ENCODE measurements around the gene MB21D2. TPM values are rescaled to one million over a fixed set of nuclear protein-coding genes. Genes with fewer than 3 reads are reported as not detected.
A peak's percentile ranks its signal among the peaks of the same experiment; 100 is the strongest.

MB21D2 gene
- total RNA-seq, 6 experiments from 2014 or later = 17.2 to 20.9 (median 19.5) TPM

DNA sequence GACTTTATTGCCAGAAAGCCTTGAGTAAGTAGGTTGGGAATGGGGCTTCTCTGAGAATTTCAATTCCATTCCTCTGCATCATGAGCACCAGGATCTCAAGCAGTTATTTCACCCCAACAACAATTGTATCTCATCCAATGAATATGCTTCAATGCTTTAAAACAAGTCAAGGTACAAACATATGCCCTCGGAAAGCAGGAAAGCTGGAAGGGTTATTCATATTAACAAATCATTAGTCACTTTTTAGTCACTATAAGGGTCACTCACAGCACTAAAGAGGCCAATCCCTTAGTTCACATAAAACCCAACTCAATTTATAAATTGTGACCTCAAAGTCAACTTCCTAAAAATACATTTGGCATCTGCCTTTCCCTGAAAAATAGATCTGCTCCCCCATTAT is 16.2 kb downstream of the MB21D2 start:
- peaks cover 47% of the 10 kb centered on the region for H3K36me3 Mint-ChIP-seq (ENCODE audit: low read depth)
- no peaks in the 10 kb centered on the region for H3K9me3 Mint-ChIP-seq
- H3K4me3 Mint-ChIP-seq = peak overlapping the region; percentile 41; the same call in 1 of the 2 replicates
- peaks cover 86% of the 10 kb centered on the region for H3K4me1 Mint-ChIP-seq (ENCODE audit: low read depth)
- TF ChIP-seq, protein P1, sequence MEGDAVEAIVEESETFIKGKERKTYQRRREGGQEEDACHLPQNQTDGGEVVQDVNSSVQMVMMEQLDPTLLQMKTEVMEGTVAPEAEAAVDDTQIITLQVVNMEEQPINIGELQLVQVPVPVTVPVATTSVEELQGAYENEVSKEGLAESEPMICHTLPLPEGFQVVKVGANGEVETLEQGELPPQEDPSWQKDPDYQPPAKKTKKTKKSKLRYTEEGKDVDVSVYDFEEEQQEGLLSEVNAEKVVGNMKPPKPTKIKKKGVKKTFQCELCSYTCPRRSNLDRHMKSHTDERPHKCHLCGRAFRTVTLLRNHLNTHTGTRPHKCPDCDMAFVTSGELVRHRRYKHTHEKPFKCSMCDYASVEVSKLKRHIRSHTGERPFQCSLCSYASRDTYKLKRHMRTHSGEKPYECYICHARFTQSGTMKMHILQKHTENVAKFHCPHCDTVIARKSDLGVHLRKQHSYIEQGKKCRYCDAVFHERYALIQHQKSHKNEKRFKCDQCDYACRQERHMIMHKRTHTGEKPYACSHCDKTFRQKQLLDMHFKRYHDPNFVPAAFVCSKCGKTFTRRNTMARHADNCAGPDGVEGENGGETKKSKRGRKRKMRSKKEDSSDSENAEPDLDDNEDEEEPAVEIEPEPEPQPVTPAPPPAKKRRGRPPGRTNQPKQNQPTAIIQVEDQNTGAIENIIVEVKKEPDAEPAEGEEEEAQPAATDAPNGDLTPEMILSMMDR (IDR thresholded peaks at IDR 0.05) = no peak
- DNase-seq = peak; percentile 97
- H3K27me3 Mint-ChIP-seq (ENCODE audit: insufficient read depth) = peaks cover 1% of the 10 kb centered on the region; the same call in 1 of the 2 replicates
- H3K27ac Mint-ChIP-seq = peak overlapping the region; percentile 94

DNA sequence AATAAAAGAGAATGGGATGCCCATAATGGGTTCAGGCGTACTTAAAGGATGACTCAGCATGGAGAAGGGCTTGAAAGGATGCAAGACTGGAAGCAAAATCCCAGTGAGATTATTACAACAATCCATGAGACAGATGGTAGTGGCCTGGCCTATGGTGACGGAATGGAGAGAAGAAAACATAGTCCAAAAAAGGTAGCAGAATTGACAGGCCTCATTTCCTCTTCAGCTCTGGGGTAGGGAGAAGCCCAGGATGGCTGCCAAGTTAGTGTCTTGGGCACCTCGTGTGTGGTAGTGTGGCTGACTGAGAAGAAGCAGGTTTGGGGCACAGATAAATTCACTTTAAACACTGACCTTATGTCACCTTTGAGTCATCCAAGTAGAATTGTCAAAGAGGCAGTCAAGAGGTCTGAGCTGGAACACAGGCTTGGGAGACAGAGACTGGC is 18.1 kb downstream of the MB21D2 start:
- TF ChIP-seq, protein P1 (IDR thresholded peaks at IDR 0.05) = no peak
- no peaks in the 10 kb centered on the region for H3K9me3 Mint-ChIP-seq
- peaks cover 52% of the 10 kb centered on the region for H3K36me3 Mint-ChIP-seq (ENCODE audit: low read depth)
- peaks cover 86% of the 10 kb centered on the region for H3K4me1 Mint-ChIP-seq (ENCODE audit: low read depth)
- H3K27me3 Mint-ChIP-seq (ENCODE audit: insufficient read depth) = peaks cover 1% of the 10 kb centered on the region; the same call in 1 of the 2 replicates
- DNase-seq = peak; percentile 93
- H3K4me3 Mint-ChIP-seq = peak overlapping the region; percentile 28
- peak overlapping the region; percentile 94 for H3K27ac Mint-ChIP-seq

DNA sequence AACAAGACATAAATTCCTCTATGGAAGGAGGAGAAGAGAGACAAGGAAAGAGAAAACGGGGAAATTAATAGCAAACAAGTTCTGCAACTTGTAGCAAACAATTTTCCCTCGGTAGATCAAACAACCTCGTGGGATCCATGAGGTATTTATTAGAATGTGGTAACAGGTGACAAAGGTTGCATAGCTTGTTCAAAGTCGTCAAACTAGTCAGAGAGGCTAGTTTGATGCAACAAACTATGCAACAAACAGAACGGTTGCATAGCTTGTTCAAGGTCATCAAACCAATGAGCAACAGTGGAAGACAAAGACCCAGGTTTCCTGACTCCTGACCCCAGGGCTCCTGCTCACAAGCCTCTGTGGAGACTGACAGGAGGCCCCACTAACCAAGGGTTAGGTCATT is 20.7 kb downstream of the MB21D2 start:
- peaks cover 95% of the 10 kb centered on the region for H3K4me1 Mint-ChIP-seq (ENCODE audit: low read depth)
- no peak overlapping the region for H3K27ac Mint-ChIP-seq
- DNase-seq = no peak
- TF ChIP-seq, protein P1 (IDR thresholded peaks at IDR 0.05) = no peak
- H3K4me3 Mint-ChIP-seq = no peak overlapping the region
- peaks cover 32% of the 10 kb centered on the region for H3K36me3 Mint-ChIP-seq (ENCODE audit: low read depth)
- H3K9me3 Mint-ChIP-seq = no peaks in the 10 kb centered on the region
- H3K27me3 Mint-ChIP-seq (ENCODE audit: insufficient read depth) = peaks cover 3% of the 10 kb centered on the region; the same call in 1 of the 2 replicates

DNA sequence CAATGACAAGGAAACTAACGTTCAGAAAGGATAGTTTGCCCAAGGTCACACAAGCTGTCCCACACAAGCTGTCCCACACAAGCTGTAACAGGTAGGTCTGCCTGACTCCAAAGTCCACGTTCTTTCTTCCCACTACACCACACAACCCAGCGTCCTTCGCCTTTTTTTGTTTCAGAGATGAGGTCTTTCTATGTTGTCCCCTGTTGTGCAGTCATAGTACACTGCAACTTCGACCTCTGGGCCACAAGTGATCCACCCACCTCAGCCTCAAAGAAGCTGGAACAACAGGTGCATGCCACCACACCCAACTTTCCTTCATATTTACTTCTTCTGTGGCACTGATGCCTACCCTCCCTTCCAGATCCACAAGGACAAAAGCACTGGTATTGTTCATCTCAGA is 21.4 kb downstream of the MB21D2 start:
- TF ChIP-seq, protein P1 (IDR thresholded peaks at IDR 0.05) = no peak
- peaks cover 3% of the 10 kb centered on the region; the same call in 1 of the 2 replicates for H3K27me3 Mint-ChIP-seq (ENCODE audit: insufficient read depth)
- H3K27ac Mint-ChIP-seq = no peak overlapping the region
- peaks cover 31% of the 10 kb centered on the region for H3K36me3 Mint-ChIP-seq (ENCODE audit: low read depth)
- no peak for DNase-seq
- peaks cover 95% of the 10 kb centered on the region for H3K4me1 Mint-ChIP-seq (ENCODE audit: low read depth)
- no peaks in the 10 kb centered on the region for H3K9me3 Mint-ChIP-seq
- H3K4me3 Mint-ChIP-seq = no peak overlapping the region

DNA sequence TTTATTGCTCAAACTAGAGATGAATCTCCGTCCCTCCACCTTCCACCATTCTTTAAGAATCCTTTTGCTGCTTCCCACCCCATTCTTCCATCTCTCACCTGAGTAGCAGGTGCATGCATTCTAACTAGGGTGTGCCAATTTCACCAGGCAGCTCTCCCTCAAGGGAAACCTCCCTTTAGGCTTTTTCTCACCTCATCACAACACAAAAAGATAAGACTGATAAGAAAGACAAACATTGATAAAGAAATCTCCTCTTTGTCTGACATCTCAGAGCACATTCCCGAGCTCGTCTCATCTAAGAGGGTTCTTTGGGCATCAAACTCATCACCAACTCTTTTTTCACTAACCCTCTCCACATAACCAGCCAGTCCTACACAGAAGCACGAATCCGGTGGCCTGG is 23.0 kb downstream of the MB21D2 start:
- Mint-ChIP-seq H3K9me3 (no peaks in the 10 kb centered on the region), H3K4me1 (ENCODE audit: low read depth) (peaks cover 95% of the 10 kb centered on the region), H3K4me3 (no peak overlapping the region), H3K27ac (peak overlapping the region; percentile 50), H3K27me3 (ENCODE audit: insufficient read depth) (0 out of 2 replicates have a peak, but pooled peaks cover 2% of the 10 kb centered on the region), H3K36me3 (ENCODE audit: low read depth) (peaks cover 31% of the 10 kb centered on the region)
- TF ChIP-seq, protein P1 (IDR thresholded peaks at IDR 0.05) = no peak
- DNase-seq = no peak
